Stimulated activated CD8-positive, alpha-beta memory T cell treated with anti-CD3 and anti-CD28 coated beads, Interleukin-12 subunit alpha, Interleukin-12 subunit beta, amount 100 ng/mL, for 1 hour (primary cell): Measurements from ENCODE around the gene ALPK1.

ENCODE experiments used
- DNase-seq: peaks from one replicate; pipeline ENCODE4 v3.0.0-alpha.2; 2020; ENCODE audit warnings: low read depth

The ALPK1 gene

DNA sequence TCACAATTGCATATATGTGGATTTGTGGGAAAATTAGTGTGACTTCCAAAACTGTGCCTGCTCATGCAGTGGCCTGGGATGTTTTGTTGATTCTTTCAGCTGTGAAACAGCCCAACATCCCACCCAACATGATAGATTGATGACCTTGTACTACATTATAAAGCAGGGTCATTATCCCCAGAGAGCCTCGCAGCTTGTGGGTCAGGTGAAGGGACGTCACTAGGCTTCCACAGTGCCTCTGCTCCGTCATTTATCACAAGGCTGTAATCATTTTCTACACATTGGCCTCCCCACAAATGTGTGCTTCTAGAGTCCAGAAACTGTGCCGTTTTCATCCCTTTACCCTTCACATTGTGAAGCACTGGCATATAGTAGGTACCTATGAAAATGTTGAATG lies 31.6 kb downstream of the ALPK1 start:
- no peak for DNase-seq

DNA sequence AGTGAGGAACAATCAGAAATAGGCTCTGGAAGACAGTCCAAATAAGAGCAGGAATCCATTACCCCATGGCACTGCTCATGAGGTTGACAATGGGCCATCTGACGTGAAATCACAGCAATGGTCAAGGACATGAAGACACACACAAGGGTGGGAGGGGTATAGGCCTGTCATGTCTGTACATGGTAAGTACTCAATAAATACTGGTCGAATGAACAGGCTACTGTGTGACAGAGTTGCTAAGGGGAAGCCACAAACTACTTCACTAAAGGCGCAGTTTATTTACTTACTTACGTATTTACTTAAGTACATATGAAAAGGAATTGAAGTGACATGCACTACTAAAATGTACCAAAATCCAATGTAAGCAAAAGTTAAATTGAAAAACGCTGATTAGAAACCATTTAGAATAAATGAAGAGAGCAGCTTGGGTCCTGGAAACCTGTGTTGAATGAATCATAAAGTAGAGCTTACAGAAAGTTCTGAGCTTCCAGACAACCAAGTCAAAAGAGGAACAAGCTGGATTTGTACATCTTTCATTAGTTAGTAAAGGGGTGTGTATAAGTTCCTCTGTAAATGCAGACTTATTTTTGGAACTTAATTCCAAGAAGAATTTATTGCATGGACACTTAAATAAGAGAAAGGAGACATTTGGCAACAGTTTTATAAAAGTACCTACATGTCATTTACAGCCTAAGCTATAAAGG lies 32.7 kb downstream of the ALPK1 start:
- no peak for DNase-seq

- no peak for DNase-seq
These were observed 33.8 kb downstream of the ALPK1 start for GRCh38 chr4:112330921-112331320.

- DNase-seq: no peak
These were observed 35.2 kb downstream of the ALPK1 start for GRCh38 chr4:112332398-112332797.

- DNase-seq: no peak
These were observed 42.9 kb downstream of the ALPK1 start for GRCh38 chr4:112340023-112340422.

GRCh38 chr4:112341033-112341432 lies 43.9 kb downstream of the ALPK1 start:
- DNase-seq: no peak

GRCh38 chr4:112343330-112344080 lies 46.3 kb downstream of the ALPK1 start:
- no peak for DNase-seq

DNA sequence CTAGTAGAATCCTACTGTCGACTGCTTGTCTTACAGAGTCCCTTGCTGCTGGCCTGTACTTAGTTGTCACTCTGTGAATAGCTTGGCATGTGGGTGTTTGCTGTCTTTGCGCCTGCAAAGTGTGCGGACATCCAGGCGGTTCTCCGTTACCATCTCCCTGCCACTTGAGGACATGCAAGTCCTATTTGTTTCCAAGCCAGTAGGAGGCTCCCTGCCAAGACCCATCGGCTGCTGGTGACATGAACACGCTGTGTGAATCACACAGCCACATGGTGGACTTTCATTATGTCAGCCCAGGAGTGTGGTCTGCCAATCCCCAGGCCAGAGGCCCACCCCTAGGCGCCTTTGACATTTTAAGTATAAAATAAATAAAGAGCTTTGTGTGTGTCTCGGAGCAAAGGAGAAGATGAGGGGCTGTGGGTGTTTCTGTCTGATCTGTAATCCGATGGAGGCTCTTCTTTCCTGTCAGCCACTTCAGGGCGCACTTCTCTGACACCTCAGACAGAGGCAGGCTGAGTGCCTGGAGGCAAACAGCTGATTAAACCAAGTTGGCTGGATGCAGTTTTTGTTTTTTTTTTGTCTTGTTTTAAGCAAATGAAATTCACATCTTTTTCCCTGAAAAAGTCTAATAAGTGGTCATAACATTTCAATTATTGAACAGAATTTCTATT lies 51.5 kb downstream of the ALPK1 start:
- no peak for DNase-seq

DNA sequence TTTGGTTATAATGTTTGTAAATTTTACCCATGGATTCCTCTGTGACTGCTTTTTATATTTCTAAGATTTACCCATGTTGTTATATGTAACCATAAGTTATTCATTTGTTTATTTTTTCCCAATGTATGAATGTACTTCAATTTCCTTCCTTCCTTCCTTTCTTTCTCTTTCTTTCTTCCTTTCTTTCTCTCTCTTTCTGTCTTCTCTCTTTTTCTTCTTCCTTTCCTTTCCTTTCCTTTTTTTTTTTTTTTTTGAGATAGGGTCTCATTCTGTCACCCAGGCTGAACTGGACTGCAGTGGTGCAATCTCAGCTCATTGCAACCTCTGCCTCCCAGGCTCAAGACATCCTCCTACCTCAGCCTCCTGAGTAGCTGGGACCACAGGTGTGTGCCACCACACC lies 55.6 kb downstream of the ALPK1 start:
- DNase-seq: no peak

DNA sequence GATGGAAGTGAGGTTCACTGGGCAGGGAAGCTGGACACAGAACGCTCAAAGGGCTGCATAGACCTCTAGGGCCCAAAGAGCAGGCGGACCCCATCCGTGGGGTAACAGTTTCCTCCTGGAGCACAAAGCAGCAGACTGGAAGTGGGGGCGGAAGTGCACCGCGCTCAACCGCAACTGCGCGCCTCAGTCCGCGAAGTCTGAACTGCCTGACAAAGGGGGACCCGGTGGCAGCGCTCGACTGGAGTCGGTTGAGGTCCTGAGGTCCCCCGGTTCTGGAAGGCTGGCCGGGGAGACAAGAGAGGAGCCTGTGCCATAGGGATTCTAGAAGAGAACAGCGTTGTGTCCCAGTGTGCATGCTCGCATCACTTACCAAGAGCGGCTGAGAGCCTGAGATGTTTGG lies 58.5 kb downstream of the ALPK1 start:
- DNase-seq: no peak

DNA sequence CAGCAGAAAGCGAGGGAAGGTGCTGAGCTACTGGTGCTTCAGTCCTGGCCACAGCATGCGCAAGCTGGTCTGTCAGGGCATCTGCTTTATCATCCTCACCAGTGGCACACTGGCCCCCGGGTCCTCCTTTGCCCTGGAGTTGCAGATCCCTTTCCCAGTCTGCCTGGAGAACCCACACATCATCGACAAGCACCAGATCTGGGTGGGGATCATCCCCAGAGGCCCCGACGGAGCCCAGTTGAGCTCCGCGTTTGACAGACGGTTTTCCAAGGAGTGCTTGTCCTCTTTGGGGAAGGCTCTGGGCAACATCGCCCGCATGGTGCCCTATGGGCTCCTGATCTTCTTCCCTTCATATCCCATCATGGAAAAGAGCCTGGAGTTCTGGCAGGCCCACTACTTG lies 60.3 kb downstream of the ALPK1 start:
- no peak for DNase-seq

DNA sequence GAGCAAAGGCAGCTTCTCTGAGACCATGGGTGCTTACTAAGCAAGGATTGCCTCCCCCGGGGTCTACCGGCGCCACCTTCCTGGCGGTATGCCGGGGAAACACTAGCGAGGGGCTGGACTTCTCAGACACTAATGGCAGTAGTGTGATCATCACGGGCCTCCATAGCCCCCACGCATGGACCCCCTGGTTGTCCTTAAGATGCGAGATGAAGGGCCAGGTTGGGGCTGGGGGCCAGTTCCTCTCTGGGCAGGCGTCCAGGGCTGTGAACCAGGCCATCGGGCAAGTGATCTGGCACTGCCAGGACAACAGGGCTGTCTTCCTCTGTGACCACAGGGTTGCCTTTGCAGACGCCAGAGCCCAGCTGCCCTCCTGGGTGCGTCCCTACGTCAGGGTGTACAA lies 60.7 kb downstream of the ALPK1 start:
- no peak for DNase-seq

DNA sequence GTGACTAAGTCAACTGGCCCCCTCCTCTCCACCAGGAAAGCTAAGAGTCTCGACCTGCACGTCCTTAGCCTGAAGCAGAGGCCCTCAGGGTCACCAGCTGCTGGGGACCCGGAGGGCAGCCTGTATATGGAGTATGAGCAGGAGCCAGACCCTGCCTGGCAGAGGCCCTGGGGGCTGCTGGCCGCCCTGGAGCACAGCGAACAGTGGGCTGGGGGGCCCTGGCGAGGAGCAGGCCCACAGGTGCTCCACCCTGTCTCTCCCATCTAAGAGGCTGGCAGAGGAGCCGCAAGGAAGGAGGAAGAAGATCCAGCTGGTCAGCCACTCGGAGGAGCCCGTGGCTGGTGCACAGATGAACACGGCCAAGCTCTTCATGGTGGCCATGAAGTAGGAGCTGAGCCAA lies 61.2 kb downstream of the ALPK1 start:
- DNase-seq: no peak

DNA sequence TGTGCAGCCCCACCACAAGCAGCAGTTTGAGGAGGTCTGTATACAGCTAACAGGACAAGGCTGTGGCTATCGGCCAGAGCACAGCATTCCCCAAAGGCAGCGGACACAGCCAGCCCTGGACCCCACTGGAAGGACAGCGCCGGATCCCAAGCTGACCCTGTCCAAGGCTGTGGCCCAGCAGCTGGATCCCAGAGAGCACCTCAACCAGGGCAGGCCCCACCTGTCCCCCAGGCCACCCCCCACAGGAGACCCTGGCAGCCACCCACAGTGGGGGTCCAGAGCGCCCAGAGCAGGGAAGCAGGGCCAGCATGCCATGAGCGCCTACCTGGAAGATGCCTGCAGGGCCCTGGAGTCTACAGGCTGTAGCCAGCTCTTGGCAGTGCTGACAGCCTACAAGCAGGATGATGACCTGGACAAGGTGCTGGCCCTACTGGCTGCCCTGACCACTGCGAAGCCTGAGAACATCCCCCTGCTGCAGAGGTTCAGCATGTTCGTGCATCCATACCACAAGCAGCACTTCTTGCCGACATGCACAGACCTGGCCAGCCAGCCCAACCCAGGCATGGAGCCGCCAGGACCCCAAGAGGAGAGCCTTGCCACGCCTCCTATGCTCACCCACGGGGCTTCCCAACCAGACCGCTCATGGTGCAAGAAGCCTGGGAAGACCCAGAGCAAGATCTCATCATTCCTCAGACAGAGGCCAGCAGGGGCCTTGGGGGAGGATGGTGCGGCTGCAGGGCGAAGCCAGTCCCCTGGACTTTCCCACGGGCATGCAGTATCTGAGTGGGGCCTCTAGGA lies 62.0 kb downstream of the ALPK1 start:
- DNase-seq: no peak

- no peak for DNase-seq
These were observed 64.1 kb downstream of the ALPK1 start for GRCh38 chr4:112361181-112361791.

GRCh38 chr4:112370466-112370865 lies 73.3 kb downstream of the ALPK1 start:
- no peak for DNase-seq

DNA sequence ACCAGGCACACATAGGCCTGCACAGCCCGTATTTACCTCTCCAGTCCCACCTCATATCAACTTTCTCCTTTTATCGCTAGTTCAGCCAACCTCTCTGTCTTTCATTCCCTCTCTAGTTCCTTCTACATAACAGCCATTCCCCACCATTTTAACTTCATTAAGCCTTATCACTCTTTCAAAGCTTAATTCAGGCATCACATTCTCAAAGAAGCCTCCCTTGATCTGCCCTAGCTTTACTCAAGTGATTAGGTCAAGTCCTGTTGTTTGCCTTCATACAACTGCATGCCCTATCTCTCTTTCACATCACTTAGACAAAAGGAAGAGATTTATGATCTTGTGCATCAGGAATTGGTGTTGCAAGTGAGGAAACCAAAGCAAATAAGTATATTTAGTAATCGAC lies 74.2 kb downstream of the ALPK1 start:
- no peak for DNase-seq

DNA sequence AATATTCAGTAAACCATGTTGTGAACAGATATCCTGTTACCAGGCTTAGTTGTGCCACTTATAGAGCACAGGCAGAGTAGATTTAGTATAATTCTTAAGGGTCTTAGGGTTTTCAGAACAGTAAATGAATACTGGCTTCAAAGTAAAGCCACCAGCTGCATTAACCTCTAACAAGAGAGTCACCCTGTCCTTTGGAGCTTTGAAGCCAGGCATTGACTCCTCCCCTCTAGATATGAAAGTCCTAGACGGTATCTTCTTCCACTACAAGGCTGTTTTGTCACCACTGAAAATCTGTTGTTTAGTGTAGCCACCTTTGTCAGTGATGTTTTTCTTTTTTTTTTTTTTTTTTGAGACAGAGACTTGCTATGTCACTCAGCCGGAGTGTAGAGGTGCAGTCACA lies 77.7 kb downstream of the ALPK1 start:
- DNase-seq: no peak

DNA sequence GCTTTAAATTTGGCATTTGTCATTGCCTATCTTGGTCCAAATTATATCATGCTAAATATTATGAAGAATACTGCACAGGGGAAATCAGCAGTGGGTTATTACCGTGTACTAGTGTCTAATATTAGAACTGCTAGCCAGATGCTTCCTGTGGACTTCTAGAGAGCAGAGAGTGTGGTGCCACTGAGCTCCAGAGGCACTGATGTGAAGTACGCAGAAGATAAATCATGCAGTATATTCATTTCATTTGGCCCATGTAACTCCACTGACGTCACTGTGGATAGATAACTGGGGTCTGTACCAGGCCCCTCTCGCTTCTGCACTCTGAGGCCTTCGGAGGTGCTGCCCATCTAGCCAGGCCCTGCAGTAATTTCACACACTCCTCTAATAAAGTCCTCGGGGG lies 80.0 kb downstream of the ALPK1 start:
- DNase-seq: no peak

GRCh38 chr4:112377594-112378242 lies 80.5 kb downstream of the ALPK1 start:
- DNase-seq: no peak

GRCh38 chr4:112378243-112378620 lies 81.1 kb downstream of the ALPK1 start:
- DNase-seq: no peak

DNA sequence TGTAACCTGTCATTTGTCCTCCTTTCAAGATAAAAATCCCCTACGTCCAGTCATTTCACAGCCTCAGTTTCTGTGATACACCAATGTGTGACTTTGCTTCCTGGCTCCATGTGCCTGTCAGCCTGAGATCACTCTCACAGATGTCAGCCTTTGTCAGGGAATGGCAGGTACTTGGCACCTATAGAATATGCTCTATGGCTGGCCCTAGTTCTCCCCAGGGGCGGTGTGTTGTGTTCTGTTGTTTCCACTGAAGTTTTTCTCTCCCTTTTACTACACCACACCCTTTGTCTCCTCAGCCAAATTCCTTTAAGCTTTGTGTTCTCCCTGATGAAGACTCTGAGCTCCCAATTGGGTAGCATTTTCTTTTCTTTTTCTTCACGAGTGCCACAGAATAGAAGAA lies 81.7 kb downstream of the ALPK1 start:
- DNase-seq: no peak
